Measurements from ENCODE around the gene HOXD11.

- TF ChIP-seq, protein P1, sequence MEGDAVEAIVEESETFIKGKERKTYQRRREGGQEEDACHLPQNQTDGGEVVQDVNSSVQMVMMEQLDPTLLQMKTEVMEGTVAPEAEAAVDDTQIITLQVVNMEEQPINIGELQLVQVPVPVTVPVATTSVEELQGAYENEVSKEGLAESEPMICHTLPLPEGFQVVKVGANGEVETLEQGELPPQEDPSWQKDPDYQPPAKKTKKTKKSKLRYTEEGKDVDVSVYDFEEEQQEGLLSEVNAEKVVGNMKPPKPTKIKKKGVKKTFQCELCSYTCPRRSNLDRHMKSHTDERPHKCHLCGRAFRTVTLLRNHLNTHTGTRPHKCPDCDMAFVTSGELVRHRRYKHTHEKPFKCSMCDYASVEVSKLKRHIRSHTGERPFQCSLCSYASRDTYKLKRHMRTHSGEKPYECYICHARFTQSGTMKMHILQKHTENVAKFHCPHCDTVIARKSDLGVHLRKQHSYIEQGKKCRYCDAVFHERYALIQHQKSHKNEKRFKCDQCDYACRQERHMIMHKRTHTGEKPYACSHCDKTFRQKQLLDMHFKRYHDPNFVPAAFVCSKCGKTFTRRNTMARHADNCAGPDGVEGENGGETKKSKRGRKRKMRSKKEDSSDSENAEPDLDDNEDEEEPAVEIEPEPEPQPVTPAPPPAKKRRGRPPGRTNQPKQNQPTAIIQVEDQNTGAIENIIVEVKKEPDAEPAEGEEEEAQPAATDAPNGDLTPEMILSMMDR (IDR thresholded peaks at IDR 0.05), result no peak
- TF ChIP-seq POLR2A (IDR thresholded peaks at IDR 0.05), result no peak
Measured at GRCh38 chr2:176106581-176107539, at the start of gene HOXD11.

Data from body of pancreas (tissue), 4 donors.